Measurements from ENCODE around the gene CEND1. TPM values are rescaled to one million over a fixed set of nuclear protein-coding genes. Genes with fewer than 3 reads are reported as not detected.

Gene CEND1
- total and polyA plus RNA-seq, 2 of the 13 experiments (the other 11 are each of a cell fraction or from before 2014, with no cell fraction given), result not detected

DNA sequence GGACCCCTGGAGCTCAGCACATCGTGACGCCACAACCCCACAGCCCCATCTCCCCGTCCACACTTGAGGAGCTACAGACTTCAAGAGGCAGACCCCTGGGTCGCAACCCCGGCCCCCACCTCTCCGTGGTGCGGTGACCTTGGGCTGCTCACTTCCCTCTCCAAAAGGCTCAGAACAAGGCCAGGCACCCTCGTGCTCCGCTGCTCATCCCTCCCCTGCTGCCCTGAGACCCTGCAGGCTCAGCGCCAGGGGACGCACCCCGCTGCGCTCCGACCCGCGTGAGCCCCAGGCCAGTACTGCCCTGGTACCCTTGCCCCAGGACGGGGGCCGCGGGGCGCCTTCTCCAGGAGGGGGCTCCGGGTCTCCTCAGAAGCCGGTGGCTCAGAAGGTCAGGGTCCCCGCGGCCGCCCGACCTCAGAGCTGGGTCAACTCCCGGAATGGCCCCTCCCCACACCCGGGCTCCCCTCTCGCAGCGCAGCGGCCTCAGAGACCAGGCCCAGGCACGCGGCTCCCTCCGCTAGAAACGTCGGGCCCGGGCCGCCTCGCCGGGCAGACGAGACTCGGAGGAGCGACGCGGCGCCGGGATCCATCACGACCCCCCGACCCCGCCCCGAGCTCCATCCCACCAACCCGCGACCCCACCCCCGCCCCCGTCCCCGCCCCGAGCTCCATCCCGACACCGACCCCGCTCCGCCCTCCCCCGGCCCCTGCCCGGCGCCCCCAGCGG lies 13.2 kb downstream of the CEND1 start (continued):
- TF ChIP-seq ZNF816 (CRISPR knock-in tag; IDR thresholded peaks at IDR 0.05; ENCODE audit: borderline replicate concordance), result no peak
- 0 out of 2 replicates have a peak, but pooled peaks have one; percentile 27 for TF ChIP-seq HIVEP1 (CRISPR knock-in tag; IDR thresholded peaks at IDR 0.05)
- TF ChIP-seq ZMYM3 (CRISPR knock-in tag; IDR thresholded peaks at IDR 0.05), result no peak
- TF ChIP-seq, protein P1, sequence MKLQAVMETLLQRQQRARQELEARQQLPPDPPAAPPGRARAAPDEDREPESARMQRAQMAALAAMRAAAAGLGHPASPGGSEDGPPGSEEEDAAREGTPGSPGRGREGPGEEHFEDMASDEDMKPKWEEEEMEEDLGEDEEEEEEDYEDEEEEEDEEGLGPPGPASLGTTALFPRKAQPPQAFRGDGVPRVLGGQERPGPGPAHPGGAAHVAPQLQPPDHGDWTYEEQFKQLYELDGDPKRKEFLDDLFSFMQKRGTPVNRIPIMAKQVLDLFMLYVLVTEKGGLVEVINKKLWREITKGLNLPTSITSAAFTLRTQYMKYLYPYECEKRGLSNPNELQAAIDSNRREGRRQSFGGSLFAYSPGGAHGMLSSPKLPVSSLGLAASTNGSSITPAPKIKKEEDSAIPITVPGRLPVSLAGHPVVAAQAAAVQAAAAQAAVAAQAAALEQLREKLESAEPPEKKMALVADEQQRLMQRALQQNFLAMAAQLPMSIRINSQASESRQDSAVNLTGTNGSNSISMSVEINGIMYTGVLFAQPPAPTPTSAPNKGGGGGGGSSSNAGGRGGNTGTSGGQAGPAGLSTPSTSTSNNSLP (IDR thresholded peaks at IDR 0.05; ENCODE audit: low read depth, low read length), result no peak
- TF ChIP-seq, protein P2, sequence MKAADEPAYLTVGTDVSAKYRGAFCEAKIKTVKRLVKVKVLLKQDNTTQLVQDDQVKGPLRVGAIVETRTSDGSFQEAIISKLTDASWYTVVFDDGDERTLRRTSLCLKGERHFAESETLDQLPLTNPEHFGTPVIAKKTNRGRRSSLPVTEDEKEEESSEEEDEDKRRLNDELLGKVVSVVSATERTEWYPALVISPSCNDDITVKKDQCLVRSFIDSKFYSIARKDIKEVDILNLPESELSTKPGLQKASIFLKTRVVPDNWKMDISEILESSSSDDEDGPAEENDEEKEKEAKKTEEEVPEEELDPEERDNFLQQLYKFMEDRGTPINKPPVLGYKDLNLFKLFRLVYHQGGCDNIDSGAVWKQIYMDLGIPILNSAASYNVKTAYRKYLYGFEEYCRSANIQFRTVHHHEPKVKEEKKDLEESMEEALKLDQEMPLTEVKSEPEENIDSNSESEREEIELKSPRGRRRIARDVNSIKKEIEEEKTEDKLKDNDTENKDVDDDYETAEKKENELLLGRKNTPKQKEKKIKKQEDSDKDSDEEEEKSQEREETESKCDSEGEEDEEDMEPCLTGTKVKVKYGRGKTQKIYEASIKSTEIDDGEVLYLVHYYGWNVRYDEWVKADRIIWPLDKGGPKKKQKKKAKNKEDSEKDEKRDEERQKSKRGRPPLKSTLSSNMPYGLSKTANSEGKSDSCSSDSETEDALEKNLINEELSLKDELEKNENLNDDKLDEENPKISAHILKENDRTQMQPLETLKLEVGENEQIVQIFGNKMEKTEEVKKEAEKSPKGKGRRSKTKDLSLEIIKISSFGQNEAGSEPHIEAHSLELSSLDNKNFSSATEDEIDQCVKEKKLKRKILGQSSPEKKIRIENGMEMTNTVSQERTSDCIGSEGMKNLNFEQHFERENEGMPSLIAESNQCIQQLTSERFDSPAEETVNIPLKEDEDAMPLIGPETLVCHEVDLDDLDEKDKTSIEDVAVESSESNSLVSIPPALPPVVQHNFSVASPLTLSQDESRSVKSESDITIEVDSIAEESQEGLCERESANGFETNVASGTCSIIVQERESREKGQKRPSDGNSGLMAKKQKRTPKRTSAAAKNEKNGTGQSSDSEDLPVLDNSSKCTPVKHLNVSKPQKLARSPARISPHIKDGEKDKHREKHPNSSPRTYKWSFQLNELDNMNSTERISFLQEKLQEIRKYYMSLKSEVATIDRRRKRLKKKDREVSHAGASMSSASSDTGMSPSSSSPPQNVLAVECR (CRISPR knock-in tag; IDR thresholded peaks at IDR 0.05; ENCODE audit: borderline replicate concordance), result peak; percentile 44; the same call in 1 of the 2 replicates
- TF ChIP-seq SNRNP70 (IDR thresholded peaks at IDR 0.05; ENCODE audit: low read depth, low read length), result no peak
- TF ChIP-seq, protein P3, sequence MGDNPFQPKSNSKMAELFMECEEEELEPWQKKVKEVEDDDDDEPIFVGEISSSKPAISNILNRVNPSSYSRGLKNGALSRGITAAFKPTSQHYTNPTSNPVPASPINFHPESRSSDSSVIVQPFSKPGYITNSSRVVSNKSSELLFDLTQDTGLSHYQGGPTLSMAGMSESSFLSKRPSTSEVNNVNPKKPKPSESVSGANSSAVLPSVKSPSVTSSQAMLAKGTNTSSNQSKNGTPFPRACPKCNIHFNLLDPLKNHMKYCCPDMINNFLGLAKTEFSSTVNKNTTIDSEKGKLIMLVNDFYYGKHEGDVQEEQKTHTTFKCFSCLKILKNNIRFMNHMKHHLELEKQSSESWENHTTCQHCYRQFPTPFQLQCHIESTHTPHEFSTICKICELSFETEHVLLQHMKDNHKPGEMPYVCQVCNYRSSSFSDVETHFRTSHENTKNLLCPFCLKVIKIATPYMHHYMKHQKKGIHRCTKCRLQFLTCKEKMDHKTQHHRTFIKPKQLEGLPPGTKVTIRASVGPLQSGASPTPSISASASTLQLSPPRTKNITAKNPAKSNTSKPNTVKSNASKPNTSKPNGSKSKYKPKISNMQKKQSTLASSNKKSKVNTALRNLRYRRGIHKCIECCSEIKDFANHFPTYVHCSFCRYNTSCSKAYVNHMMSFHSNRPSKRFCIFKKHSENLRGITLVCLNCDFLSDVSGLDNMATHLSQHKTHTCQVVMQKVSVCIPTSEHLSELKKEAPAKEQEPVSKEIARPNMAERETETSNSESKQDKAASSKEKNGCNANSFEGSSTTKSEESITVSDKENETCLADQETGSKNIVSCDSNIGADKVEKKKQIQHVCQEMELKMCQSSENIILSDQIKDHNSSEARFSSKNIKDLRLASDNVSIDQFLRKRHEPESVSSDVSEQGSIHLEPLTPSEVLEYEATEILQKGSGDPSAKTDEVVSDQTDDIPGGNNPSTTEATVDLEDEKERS (CRISPR knock-in tag; IDR thresholded peaks at IDR 0.05), result no peak
- TF ChIP-seq NRL (CRISPR knock-in tag; IDR thresholded peaks at IDR 0.05; ENCODE audit: borderline replicate concordance), result 0 out of 2 replicates have a peak, but pooled peaks have one; percentile 39
- TF ChIP-seq ZNF709 (CRISPR knock-in tag; IDR thresholded peaks at IDR 0.05), result 0 out of 2 replicates have a peak, but pooled peaks have one; percentile 30
- TF ChIP-seq POGZ (CRISPR knock-in tag; IDR thresholded peaks at IDR 0.05), result no peak
- no peak for TF ChIP-seq ZBTB3 (CRISPR knock-in tag; IDR thresholded peaks at IDR 0.05; ENCODE audit: borderline replicate concordance, low read depth)
- TF ChIP-seq, protein P4, sequence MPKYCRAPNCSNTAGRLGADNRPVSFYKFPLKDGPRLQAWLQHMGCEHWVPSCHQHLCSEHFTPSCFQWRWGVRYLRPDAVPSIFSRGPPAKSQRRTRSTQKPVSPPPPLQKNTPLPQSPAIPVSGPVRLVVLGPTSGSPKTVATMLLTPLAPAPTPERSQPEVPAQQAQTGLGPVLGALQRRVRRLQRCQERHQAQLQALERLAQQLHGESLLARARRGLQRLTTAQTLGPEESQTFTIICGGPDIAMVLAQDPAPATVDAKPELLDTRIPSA (CRISPR knock-in tag; IDR thresholded peaks at IDR 0.05; ENCODE audit: borderline replicate concordance), result no peak
- no peak for TF ChIP-seq ZNF720 (CRISPR knock-in tag; IDR thresholded peaks at IDR 0.05)
- no peak for TF ChIP-seq ZBTB38 (CRISPR knock-in tag; IDR thresholded peaks at IDR 0.05)
- TF ChIP-seq FLYWCH1 (CRISPR knock-in tag; IDR thresholded peaks at IDR 0.05), result no peak
- 0 out of 2 replicates have a peak, but pooled peaks have one; percentile 23 for TF ChIP-seq ZNF572 (CRISPR knock-in tag; IDR thresholded peaks at IDR 0.05)

Data from HepG2 (cell line).